SK-N-SH (cell line): ENCODE data around the gene WRAP73.

Experiments
- CHD2 ChIP-seq: fragments of 150-350 bp; IDR thresholded peaks from 2 replicates; pipeline ENCODE4 v1.6.1; 2018; ENCODE audit warnings: low read length; ENCODE audit not compliant: partially characterized antibody
- EP300 ChIP-seq, 2 experiments: IDR thresholded peaks; 2 replicates each; pipeline versions ENCODE4 v1.4.0 to v1.6.1; 2012; ENCODE audit warnings: borderline replicate concordance in 1 of 2, low read depth in 1 of 2, low read length in 1 of 2
- FOXM1 ChIP-seq: IDR thresholded peaks from 2 replicates; pipeline ENCODE4 v1.4.0; 2012; ENCODE audit warnings: low read depth, mild to moderate bottlenecking
- MAX ChIP-seq: IDR thresholded peaks from 2 replicates; pipeline ENCODE4 v1.4.0; 2012; ENCODE audit warnings: low read depth
- MEF2A ChIP-seq: IDR thresholded peaks from 2 replicates; pipeline ENCODE4 v1.4.0; 2012; ENCODE audit warnings: low read depth, borderline replicate concordance
- MXI1 ChIP-seq: IDR thresholded peaks from 2 replicates; pipeline ENCODE4 v1.6.1; 2012; ENCODE audit warnings: mild to moderate bottlenecking, low read depth, low read length, improper control_type of control experiment
- RAD21 ChIP-seq: IDR thresholded peaks from 2 replicates; pipeline ENCODE4 v1.6.1; 2012; ENCODE audit warnings: mild to moderate bottlenecking, low read length
- RCOR1 ChIP-seq: fragments of 150-350 bp; IDR thresholded peaks from 2 replicates; pipeline ENCODE4 v1.6.1; 2017; ENCODE audit warnings: antibody characterized with exemption, low read length
- RXRA ChIP-seq: IDR thresholded peaks from 2 replicates; pipeline ENCODE4 v1.4.0; 2012; ENCODE audit warnings: low read depth, mild to moderate bottlenecking, borderline replicate concordance
- TCF12 ChIP-seq: IDR thresholded peaks from 2 replicates; pipeline ENCODE4 v1.4.0; 2012
- YY1 ChIP-seq: IDR thresholded peaks from 2 replicates; pipeline ENCODE4 v1.4.0; 2012; ENCODE audit warnings: low read depth, mild to moderate bottlenecking
- TF ChIP-seq, protein P1 (sequence below): fragments of 200-600 bp; sonication (generic); IDR thresholded peaks from 2 replicates; pipeline ENCODE4 v1.6.1; 2017; ENCODE audit warnings: antibody characterized with exemption, mild to moderate bottlenecking, moderate library complexity
- TF ChIP-seq, protein P2 (sequence below): IDR thresholded peaks from 2 replicates; pipeline ENCODE4 v1.6.1; 2012; ENCODE audit warnings: mild to moderate bottlenecking, low read depth, low read length, moderate library complexity

DNA sequence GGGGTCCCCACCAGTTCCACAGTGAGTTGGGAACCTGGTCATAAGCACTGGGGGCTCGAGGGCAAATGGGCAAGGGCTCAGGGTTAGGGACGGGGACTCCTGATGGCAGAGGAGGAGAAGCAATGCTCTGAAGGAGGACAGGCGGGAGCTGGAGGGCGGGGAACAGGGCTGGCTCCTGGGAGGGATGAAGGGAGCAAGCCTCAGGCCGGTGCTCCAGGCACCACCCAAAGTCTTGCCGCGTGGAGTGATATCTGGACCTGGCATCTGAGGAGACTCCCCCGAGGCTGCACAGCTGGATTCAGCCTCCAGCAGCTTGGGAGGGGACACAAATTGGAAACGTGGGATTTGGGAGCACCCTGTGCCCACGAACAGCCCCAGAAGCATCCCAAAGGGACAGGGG, 49.5 kb downstream of the WRAP73 start:
- TF ChIP-seq, protein P1, sequence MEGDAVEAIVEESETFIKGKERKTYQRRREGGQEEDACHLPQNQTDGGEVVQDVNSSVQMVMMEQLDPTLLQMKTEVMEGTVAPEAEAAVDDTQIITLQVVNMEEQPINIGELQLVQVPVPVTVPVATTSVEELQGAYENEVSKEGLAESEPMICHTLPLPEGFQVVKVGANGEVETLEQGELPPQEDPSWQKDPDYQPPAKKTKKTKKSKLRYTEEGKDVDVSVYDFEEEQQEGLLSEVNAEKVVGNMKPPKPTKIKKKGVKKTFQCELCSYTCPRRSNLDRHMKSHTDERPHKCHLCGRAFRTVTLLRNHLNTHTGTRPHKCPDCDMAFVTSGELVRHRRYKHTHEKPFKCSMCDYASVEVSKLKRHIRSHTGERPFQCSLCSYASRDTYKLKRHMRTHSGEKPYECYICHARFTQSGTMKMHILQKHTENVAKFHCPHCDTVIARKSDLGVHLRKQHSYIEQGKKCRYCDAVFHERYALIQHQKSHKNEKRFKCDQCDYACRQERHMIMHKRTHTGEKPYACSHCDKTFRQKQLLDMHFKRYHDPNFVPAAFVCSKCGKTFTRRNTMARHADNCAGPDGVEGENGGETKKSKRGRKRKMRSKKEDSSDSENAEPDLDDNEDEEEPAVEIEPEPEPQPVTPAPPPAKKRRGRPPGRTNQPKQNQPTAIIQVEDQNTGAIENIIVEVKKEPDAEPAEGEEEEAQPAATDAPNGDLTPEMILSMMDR: no peak
- TF ChIP-seq FOXM1 (no peak), YY1 (no peak), MXI1 (no peak), RXRA (no peak), MEF2A (no peak), EP300 (IDR thresholded peaks at IDR 0.05; ENCODE audit: borderline replicate concordance in 1 of 2, low read depth in 1 of 2, low read length in 1 of 2) (no peak), MAX (no peak), CHD2 (no peak), TCF12 (no peak), RCOR1 (no peak), RAD21 (no peak)
- TF ChIP-seq, protein P2, sequence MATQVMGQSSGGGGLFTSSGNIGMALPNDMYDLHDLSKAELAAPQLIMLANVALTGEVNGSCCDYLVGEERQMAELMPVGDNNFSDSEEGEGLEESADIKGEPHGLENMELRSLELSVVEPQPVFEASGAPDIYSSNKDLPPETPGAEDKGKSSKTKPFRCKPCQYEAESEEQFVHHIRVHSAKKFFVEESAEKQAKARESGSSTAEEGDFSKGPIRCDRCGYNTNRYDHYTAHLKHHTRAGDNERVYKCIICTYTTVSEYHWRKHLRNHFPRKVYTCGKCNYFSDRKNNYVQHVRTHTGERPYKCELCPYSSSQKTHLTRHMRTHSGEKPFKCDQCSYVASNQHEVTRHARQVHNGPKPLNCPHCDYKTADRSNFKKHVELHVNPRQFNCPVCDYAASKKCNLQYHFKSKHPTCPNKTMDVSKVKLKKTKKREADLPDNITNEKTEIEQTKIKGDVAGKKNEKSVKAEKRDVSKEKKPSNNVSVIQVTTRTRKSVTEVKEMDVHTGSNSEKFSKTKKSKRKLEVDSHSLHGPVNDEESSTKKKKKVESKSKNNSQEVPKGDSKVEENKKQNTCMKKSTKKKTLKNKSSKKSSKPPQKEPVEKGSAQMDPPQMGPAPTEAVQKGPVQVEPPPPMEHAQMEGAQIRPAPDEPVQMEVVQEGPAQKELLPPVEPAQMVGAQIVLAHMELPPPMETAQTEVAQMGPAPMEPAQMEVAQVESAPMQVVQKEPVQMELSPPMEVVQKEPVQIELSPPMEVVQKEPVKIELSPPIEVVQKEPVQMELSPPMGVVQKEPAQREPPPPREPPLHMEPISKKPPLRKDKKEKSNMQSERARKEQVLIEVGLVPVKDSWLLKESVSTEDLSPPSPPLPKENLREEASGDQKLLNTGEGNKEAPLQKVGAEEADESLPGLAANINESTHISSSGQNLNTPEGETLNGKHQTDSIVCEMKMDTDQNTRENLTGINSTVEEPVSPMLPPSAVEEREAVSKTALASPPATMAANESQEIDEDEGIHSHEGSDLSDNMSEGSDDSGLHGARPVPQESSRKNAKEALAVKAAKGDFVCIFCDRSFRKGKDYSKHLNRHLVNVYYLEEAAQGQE: no peak
